NCI-H1417 (cell line): ENCODE data around the gene CCNI2.

Experiments used
- DNase-seq, 3 experiments: peaks; one replicate each; lab custom pipeline; 2025; lab: John Stamatoyannopoulos, UW

CCNI2 gene

GRCh38 chr5:132750471-132751230, 3.4 kb downstream of the CCNI2 start:
- no peak for DNase-seq

- no peak for DNase-seq
These were observed 4.2 kb downstream of the CCNI2 start for GRCh38 chr5:132751444-132751843.

- DNase-seq: no peak
These were observed 4.8 kb downstream of the CCNI2 start for GRCh38 chr5:132751971-132752580.

GRCh38 chr5:132752581-132753125, 5.4 kb downstream of the CCNI2 start:
- no peak for DNase-seq

GRCh38 chr5:132753135-132753987, 6.1 kb downstream of the CCNI2 start:
- peak in 2 of 3 experiments; percentile 6 to 16 for DNase-seq

- DNase-seq: no peak
These were observed 6.9 kb downstream of the CCNI2 start for GRCh38 chr5:132754111-132754510.

- peak in 1 of 3 experiments; percentile 0 for DNase-seq
These were observed 7.7 kb downstream of the CCNI2 start for GRCh38 chr5:132754947-132755346.

GRCh38 chr5:132756542-132756941, 9.3 kb downstream of the CCNI2 start:
- DNase-seq: no peak

- DNase-seq: no peak
These were observed 11.2 kb downstream of the CCNI2 start for GRCh38 chr5:132758451-132758850.

GRCh38 chr5:132759114-132760048, 12.2 kb downstream of the CCNI2 start:
- no peak for DNase-seq

- DNase-seq: no peak
These were observed 12.8 kb downstream of the CCNI2 start for GRCh38 chr5:132760049-132760420.

GRCh38 chr5:132760601-132761317, 13.5 kb downstream of the CCNI2 start:
- no peak for DNase-seq

GRCh38 chr5:132761321-132762240, 14.4 kb downstream of the CCNI2 start:
- DNase-seq: no peak

GRCh38 chr5:132762246-132763000, 15.2 kb downstream of the CCNI2 start:
- no peak for DNase-seq

GRCh38 chr5:132763181-132764036, 16.2 kb downstream of the CCNI2 start:
- no peak for DNase-seq

GRCh38 chr5:132764051-132764450, 16.8 kb downstream of the CCNI2 start:
- DNase-seq: no peak

- no peak for DNase-seq
These were observed 17.5 kb downstream of the CCNI2 start for GRCh38 chr5:132764671-132765238.
